ENCODE data around the gene CYP4V2. TPM values are rescaled to one million over a fixed set of nuclear protein-coding genes. Genes with fewer than 3 reads are reported as not detected.

The CYP4V2 gene
- total RNA-seq, 1 donor from 2014 or later = 10.0 TPM

- Mint-ChIP-seq H3K4me1 (ENCODE audit: low read depth, unreplicated experiment) (no peaks in the 10 kb centered on the region), H3K4me3 (ENCODE audit: unreplicated experiment) (no peak overlapping the region), H3K36me3 (ENCODE audit: unreplicated experiment) (peaks cover 4% of the 10 kb centered on the region), H3K27me3 (ENCODE audit: unreplicated experiment) (no peaks in the 10 kb centered on the region), H3K27ac (ENCODE audit: unreplicated experiment) (no peak overlapping the region), H3K9me3 (ENCODE audit: unreplicated experiment) (peaks cover 1% of the 10 kb centered on the region)
- no peak for TF ChIP-seq CTCF (IDR thresholded peaks at IDR 0.05; ENCODE audit: partially characterized antibody, unreplicated experiment)
- DNase-seq = no peak
These were observed 22.6 kb upstream of the CYP4V2 start for GRCh38 chr4:186168750-186169149.

DNA sequence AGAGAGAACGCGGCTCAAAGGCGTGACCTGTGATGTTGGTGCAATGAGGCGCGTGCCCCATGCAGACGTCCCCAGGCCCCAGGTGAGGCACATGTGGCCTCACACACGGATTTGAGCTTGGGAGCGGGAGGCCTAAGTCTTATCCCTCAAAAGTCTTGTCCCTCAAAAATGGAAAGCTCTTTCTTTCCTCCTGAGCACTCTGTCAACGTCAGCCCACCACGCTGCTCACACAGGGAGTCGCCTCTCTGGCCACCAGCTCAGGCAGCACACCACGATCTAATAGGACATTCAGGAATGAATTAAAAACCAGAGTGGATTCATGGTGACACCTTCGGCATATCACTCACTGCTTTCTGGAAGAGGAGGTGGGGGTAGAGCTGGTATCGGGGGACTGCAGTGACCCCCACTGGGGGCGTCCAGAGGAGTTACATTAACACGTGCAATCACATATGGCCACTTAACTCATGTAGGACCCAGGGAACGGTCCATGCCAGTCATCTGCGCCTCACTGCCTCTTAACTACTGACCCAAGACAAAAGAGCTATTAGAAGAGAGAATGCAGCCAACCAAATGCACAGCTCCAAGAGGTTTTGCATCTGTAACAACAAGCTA lies 21.9 kb upstream of the CYP4V2 start:
- TF ChIP-seq CTCF (IDR thresholded peaks at IDR 0.05; ENCODE audit: partially characterized antibody, unreplicated experiment) = no peak
- no peak for DNase-seq

DNA sequence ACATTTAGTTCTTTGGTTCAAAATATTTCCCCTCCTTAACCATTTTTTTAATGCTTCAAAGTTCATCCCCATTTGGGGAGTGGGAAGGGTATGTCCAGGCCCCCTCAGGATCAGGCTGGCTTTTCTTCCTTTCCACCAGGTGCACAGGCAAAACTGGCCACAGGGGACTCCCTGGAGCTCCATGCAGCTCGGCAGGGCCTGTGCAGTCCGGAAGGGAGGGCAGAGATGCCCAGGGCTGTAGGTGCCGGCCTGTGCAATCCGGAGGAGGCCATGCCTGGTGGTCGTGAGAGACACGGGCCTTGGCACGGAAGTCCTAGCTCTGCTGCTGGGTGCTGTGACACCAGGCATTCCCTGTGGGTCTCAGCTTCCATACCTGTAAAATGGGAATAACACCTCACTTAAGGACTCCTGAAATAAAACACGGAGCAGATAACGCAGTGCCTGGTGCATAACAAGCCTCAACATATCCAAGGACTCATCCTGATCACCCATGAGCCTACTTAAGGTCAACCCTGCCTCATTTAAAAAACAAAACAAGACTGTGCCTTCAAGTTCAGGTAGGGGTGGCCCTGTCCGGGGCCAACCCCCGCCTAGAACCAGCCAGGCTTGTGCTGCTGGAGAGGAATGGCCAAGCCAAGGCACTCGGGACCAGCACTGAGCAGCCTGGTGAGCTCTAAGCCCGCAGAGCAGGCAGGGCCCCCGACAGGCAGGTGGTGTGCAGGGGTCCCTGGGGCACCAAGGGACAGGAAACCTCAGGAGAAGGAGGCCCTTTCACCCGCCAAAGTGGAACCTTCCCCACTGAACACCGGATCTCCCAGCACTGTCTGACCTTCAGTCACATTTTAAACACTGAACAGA lies 21.2 kb upstream of the CYP4V2 start:
- Mint-ChIP-seq H3K27ac (ENCODE audit: unreplicated experiment) (no peak overlapping the region), H3K36me3 (ENCODE audit: unreplicated experiment) (peaks cover 4% of the 10 kb centered on the region), H3K9me3 (ENCODE audit: unreplicated experiment) (peaks cover 1% of the 10 kb centered on the region), H3K27me3 (ENCODE audit: unreplicated experiment) (no peaks in the 10 kb centered on the region), H3K4me1 (ENCODE audit: low read depth, unreplicated experiment) (no peaks in the 10 kb centered on the region), H3K4me3 (ENCODE audit: unreplicated experiment) (no peak overlapping the region)
- DNase-seq = no peak
- TF ChIP-seq CTCF (IDR thresholded peaks at IDR 0.05; ENCODE audit: partially characterized antibody, unreplicated experiment) = no peak

More for the DNA sequence above, 21.9 kb upstream of the CYP4V2 start:
- peaks cover 1% of the 10 kb centered on the region for H3K9me3 Mint-ChIP-seq (ENCODE audit: unreplicated experiment)
- H3K4me3 Mint-ChIP-seq (ENCODE audit: unreplicated experiment) = no peak overlapping the region
- H3K4me1 Mint-ChIP-seq (ENCODE audit: low read depth, unreplicated experiment) = no peaks in the 10 kb centered on the region
- no peak overlapping the region for H3K27ac Mint-ChIP-seq (ENCODE audit: unreplicated experiment)
- no peaks in the 10 kb centered on the region for H3K27me3 Mint-ChIP-seq (ENCODE audit: unreplicated experiment)
- H3K36me3 Mint-ChIP-seq (ENCODE audit: unreplicated experiment) = peaks cover 4% of the 10 kb centered on the region

DNA sequence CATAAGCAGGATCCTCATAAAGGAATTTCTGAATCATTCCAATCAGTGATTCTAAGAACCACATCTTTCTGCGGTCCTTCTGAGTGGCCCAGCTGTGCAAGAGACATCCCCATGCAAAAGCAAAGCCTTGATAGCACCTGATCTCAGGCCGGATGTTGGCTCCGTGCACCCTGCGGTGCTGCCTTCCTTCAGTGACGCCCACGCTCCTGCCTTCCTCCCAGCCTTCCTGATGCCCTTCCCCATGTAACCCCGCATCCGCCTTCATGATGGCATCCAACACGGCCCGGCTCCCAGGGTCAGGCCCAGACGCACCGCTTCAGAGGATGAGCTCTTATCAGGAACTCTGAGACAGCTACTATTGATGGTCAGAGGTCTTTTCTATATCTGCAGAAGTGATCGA lies 20.4 kb upstream of the CYP4V2 start:
- peaks cover 1% of the 10 kb centered on the region for H3K9me3 Mint-ChIP-seq (ENCODE audit: unreplicated experiment)
- H3K27me3 Mint-ChIP-seq (ENCODE audit: unreplicated experiment) = no peaks in the 10 kb centered on the region
- H3K36me3 Mint-ChIP-seq (ENCODE audit: unreplicated experiment) = peaks cover 4% of the 10 kb centered on the region
- no peak for TF ChIP-seq CTCF (IDR thresholded peaks at IDR 0.05; ENCODE audit: partially characterized antibody, unreplicated experiment)
- H3K4me3 Mint-ChIP-seq (ENCODE audit: unreplicated experiment) = no peak overlapping the region
- H3K27ac Mint-ChIP-seq (ENCODE audit: unreplicated experiment) = no peak overlapping the region
- no peak for DNase-seq
- H3K4me1 Mint-ChIP-seq (ENCODE audit: low read depth, unreplicated experiment) = no peaks in the 10 kb centered on the region

DNA sequence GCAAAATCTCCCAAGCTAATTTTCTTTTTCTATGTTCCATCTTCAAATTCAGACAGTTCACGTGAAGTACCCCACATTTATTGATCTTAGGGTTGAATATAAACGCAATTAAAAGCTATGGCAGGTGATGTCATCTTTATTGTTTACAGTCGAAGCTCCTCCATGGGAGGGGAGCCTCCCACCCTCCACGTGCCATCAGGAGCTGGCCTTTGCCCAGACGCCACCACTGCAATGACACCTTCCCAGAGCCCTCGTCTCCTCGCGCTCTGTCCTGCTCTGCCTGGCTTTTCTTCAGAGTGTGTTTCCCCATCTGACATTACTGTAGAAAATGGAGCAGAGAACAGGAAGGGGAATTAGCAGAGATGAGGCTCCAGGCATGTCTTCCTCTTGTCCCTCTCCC lies 18.8 kb upstream of the CYP4V2 start:
- no peak for DNase-seq
- Mint-ChIP-seq H3K9me3 (ENCODE audit: unreplicated experiment) (peaks cover 1% of the 10 kb centered on the region), H3K4me3 (ENCODE audit: unreplicated experiment) (no peak overlapping the region), H3K27me3 (ENCODE audit: unreplicated experiment) (no peaks in the 10 kb centered on the region), H3K27ac (ENCODE audit: unreplicated experiment) (no peak overlapping the region), H3K4me1 (ENCODE audit: low read depth, unreplicated experiment) (no peaks in the 10 kb centered on the region), H3K36me3 (ENCODE audit: unreplicated experiment) (peaks cover 4% of the 10 kb centered on the region)
- no peak for TF ChIP-seq CTCF (IDR thresholded peaks at IDR 0.05; ENCODE audit: partially characterized antibody, unreplicated experiment)
